Astrocyte of the cerebellum (primary cell): ENCODE data around the gene ABCC11.

Experiments used
- DNase-seq: peaks from one replicate; pipeline ENCODE4 v3.0.0-alpha.2; 2011; ENCODE audit warnings: low read depth
- H3K4me3 ChIP-seq: 2 replicates; pipeline ENCODE4 v1.5.1; 2011; ENCODE audit warnings: mild to moderate bottlenecking, low read depth, low read length, moderate library complexity
- in situ Hi-C: cut with HindIII; loops from 2 replicates; pipeline ENCODE4 v1.10.0; 2017; ENCODE audit warnings: low sequenced_read_pairs
- TF ChIP-seq, protein P1 (sequence below): IDR thresholded peaks from 2 replicates; pipeline ENCODE4 v1.5.1; 2012; ENCODE audit warnings: low read length, low read depth, moderate library complexity, mild to moderate bottlenecking; ENCODE audit errors: missing control alignments

The ABCC11 gene

DNA sequence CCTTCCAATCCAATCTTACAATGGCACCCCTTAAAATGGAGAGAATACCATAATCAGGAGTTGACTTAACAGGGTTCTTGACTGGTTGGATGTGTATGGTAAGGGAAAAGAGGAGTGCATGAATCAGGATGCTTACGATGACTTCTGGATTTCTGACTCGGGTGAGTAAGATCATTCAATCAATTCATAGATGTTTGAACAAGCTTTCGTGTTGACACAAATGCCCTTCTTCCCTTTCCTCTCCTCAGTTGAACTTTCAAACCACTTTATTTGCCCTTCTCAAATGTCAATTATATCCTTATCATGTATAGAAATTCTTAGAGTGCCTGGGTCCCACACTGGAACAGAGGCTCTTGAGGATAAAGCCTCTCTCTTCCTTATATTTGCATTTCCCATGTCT, 117.4 kb downstream of the ABCC11 start:
- in situ Hi-C loops: no loop called here

GRCh38 chr16:48128769-48129168, 118.6 kb downstream of the ABCC11 start:
- H3K4me3 ChIP-seq: no peak overlapping the region
- TF ChIP-seq, protein P1, sequence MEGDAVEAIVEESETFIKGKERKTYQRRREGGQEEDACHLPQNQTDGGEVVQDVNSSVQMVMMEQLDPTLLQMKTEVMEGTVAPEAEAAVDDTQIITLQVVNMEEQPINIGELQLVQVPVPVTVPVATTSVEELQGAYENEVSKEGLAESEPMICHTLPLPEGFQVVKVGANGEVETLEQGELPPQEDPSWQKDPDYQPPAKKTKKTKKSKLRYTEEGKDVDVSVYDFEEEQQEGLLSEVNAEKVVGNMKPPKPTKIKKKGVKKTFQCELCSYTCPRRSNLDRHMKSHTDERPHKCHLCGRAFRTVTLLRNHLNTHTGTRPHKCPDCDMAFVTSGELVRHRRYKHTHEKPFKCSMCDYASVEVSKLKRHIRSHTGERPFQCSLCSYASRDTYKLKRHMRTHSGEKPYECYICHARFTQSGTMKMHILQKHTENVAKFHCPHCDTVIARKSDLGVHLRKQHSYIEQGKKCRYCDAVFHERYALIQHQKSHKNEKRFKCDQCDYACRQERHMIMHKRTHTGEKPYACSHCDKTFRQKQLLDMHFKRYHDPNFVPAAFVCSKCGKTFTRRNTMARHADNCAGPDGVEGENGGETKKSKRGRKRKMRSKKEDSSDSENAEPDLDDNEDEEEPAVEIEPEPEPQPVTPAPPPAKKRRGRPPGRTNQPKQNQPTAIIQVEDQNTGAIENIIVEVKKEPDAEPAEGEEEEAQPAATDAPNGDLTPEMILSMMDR: no peak
- in situ Hi-C loops: no loop called here
- DNase-seq: no peak

More for the DNA sequence above, 117.4 kb downstream of the ABCC11 start:
- no peak for DNase-seq
- TF ChIP-seq, protein P1: no peak
- H3K4me3 ChIP-seq: no peak overlapping the region

DNA sequence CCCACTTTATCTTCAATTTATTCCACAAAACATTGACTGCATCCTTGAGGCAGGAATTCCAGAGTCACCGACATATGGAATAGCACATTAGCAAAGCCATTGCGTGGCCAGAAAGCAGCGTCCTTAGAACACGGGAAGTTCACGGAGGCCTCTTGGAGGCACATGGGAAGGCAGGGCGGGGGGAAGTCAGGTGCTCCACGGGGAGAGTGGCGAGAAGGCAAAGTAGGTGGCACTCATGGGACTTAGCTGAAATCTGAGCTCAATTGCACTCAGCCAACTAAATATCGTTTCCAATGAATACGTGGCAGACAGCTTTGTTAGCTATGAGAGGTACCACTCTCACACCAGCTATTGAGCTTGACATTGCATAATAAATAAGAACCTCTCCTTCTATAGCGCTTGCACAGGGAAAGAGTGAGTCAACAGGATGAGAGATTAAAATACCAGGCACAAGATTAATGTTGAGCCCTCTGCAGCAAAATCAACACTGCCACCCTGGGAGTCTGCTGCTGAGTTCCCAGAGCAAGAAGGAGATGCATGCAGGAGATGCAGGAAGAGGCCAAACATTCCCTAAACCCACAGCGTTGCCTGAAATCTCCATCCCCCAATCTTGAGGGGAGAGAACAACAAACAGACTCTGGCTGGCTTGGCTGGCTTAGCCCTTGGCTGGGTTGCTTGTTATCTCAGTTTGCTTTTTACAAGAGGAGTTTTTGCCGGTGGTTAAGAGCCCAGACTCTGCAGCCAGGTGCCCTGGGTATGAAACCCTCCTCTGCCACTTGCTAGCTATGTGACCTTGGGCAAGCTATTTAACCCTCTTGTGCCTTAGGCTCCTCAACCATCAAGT, 120.3 kb downstream of the ABCC11 start:
- DNase-seq: peak; percentile 93
- in situ Hi-C loops: no loop called here
- TF ChIP-seq, protein P1: no peak
- H3K4me3 ChIP-seq: no peak overlapping the region

- TF ChIP-seq, protein P1: no peak
- in situ Hi-C loops: no loop called here
Observed at GRCh38 chr16:48125888-48126287, 121.5 kb downstream of the ABCC11 start.

GRCh38 chr16:48124266-48124665, 123.1 kb downstream of the ABCC11 start:
- in situ Hi-C loops: no loop called here
- no peak overlapping the region for H3K4me3 ChIP-seq
- DNase-seq: no peak
- TF ChIP-seq, protein P1: no peak

More at GRCh38 chr16:48125888-48126287, 121.5 kb downstream of the ABCC11 start:
- H3K4me3 ChIP-seq: no peak overlapping the region
- DNase-seq: no peak

DNA sequence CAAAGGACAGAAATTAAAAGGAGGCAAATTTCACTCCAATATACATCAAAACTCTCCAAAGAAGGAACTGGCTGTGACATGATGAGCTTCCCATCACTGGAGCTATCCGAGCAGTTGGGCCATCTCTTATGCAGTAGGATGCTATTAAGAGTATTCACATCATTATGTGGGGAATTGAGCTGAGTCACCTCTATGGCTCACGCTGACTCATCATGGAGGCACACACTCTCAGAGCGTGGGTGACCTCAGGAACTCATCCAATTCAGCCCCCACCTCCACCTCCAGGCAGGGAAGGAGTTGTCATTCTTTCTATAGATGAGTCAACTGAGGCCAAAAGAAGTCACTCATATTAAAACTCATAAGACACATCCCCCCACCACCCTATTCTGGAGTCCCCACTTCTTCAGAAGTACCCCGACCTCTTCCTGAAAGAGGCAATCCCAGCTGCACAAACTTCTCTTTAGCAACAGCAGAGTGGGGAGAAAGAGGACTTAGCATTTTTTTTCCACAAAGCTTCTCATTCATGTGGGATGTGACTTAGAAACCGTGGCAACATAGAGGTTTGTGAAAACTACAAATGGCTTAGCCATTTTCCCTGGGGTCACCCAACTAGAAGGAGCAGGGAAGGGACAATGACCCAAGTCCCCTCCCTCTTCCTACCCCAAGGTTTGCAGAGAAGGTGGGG, 124.1 kb downstream of the ABCC11 start:
- in situ Hi-C loops: no loop called here
- DNase-seq: peak; percentile 93
- no peak overlapping the region for H3K4me3 ChIP-seq
- TF ChIP-seq, protein P1: no peak
